ENCODE measurements around the gene ELF2.

DNA sequence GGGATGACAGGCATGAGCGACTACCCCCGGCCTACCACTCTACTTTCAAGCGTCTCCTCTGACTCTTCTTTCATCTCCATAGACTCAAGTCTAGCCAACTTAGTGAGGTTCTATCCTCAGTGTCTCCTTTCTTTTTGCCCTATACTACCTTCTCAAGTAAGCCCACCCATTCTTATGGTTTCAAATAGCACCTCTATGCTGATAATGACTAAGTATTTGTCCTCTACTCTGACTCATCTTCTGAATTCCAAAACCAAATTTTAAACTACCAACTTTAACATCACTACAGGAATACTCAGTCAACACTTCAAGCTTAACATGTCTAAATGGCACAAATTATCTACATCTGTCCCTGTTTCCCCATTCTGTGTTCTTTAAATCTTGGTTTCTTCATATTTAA lies 47.8 kb downstream of the ELF2 start:
- TF ChIP-seq, protein P1, sequence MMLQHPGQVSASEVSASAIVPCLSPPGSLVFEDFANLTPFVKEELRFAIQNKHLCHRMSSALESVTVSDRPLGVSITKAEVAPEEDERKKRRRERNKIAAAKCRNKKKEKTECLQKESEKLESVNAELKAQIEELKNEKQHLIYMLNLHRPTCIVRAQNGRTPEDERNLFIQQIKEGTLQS (CRISPR knock-in tag; conservative IDR thresholded peaks at IDR 0.05): no peak
- TF ChIP-seq, protein P2, sequence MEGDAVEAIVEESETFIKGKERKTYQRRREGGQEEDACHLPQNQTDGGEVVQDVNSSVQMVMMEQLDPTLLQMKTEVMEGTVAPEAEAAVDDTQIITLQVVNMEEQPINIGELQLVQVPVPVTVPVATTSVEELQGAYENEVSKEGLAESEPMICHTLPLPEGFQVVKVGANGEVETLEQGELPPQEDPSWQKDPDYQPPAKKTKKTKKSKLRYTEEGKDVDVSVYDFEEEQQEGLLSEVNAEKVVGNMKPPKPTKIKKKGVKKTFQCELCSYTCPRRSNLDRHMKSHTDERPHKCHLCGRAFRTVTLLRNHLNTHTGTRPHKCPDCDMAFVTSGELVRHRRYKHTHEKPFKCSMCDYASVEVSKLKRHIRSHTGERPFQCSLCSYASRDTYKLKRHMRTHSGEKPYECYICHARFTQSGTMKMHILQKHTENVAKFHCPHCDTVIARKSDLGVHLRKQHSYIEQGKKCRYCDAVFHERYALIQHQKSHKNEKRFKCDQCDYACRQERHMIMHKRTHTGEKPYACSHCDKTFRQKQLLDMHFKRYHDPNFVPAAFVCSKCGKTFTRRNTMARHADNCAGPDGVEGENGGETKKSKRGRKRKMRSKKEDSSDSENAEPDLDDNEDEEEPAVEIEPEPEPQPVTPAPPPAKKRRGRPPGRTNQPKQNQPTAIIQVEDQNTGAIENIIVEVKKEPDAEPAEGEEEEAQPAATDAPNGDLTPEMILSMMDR (IDR thresholded peaks at IDR 0.05): no peak

Data from WTC11 (cell line).